T-helper 2 cell (primary cell): ENCODE measurements around the gene MYO7B.

Experiments
- DNase-seq, 5 experiments: peaks; one replicate each; pipeline versions ENCODE4 v3.0.0 to v3.0.0-alpha.2; 2012 to 2022

The MYO7B gene

DNA sequence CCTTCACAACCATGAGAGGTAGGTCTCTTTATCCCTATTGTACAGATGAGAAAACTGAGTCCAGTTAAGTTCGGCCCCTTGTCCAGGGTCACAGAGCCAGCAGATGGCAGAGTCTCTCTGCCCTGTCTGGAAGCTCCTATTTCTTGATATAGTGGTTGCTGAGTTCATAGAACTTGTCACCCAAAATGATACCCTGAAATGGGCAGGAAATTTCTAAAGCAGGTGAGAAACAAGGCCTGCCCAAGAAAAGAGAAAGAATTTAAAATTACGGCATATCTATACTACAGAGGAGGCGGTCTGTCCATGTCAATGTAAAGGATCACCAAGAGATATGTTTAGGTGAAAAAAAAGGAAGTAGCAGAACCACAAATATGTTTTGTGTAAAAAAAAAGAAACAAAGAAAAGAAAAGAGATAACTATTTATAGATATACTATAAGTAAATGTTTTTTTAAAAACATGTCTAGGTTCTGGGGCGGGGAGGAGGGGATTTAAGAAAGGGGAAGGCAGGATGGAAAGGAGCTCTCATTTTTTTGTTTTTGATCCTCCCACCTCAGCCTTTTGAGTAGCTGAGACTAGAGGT lies 39.8 kb downstream of the MYO7B start:
- no peak for DNase-seq

DNA sequence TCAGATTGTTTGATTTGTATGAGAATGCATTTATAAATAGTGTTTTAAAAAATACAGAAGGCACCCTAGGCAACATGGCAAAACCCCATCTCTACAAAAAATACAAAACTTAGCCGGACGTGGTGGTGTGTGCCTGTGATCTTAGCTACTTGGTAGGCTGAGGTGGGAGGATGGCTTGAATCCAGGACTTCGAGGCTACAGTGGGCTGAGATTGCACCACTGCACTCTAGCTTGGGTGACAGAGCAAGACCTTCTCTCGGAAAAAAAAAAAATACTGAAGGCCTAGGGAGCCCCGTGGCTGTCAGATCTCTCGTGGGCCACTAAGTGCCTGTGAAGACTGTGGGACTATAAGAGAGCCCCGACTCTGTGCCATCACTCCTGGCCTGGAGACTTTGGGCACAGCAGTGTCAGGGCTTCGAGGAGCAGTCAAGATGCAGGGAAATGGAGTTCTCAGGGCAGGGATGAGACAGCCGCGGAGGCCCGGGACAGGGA lies 40.5 kb downstream of the MYO7B start:
- DNase-seq, result no peak

DNA sequence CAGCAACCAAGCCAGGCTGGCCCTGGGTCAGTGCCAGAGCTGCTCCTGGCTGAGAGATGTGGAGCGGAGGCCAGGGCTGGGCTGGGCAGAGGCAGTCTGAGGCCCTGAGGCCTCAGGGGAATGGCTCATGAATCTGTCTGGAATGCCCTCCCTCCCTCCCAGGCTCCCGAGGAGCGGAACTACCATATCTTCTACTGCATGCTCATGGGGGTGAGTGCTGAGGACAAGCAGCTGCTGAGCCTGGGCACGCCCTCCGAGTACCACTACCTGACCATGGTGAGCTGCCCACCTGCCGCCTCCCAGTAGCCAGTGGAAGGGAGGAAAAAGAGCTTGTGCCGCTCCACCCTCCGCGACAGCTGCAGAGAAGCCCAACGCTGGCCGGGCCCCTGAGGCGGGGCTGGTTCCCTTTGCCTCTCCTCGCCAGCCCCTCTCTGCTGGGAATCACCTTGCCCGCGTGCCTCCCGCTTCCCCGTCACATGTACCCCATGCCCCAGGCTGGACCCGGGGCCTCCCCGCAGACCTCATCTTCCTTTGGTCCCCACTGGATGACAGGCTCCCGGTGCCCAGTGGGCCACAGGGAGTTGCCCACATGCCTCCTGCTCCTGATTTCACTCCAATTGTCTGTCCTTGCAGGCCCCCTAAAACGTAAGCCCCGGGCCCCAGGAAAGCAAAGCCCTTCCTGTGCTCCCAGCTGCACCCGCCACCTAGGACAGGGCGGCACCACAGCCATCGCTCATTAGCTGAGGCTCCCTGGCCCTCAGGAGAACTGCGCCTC lies 41.1 kb downstream of the MYO7B start:
- no peak for DNase-seq

DNA sequence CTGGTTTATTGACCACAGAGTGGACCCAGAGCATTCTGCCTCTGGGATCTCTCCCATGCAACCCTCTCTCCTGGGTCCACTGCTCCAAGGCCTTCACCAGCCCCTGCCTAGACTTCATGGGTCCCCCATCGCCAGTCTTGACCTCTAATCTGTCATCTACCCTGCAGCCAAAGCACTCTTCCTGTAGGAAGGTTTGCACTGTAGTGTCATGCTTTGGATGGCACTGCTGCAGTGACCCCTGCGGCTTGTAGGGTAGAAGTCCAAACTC lies 41.7 kb downstream of the MYO7B start:
- no peak for DNase-seq

DNA sequence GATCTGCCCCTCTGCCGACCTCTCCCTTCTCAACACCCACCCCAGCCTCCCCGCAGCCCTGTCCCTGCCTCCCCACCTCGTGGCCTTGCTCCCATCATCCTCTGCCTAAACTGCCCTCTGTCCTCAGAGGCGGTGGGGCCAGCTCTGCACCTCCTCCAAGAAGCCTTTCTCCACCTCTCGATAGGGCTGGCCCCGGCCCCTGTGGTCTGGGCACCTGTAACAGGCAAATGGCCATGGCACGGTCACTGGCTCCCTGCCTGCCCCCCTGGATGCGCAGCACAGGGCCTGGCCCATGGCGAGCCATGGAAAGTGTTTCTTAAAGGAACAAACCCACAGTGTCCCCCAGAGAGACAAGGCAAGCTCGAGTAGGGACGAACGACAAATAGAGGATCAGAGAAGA lies 42.0 kb downstream of the MYO7B start:
- no peak for DNase-seq

DNA sequence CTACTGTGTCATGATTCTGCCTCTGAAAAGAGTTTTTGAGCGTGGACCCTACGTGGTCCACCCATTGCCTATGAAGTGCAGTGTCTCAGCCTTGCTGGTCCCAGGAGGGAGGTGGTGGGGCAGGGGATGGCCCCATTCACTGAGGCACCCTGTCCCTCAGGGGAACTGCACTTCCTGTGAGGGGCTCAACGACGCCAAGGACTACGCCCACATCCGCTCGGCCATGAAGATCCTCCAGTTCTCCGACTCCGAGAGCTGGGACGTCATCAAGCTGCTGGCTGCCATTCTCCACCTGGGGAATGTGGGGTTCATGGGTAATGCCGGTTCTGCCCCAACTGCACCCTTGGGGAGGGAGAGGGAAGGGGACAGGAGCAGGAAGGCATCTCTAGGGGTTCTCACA lies 42.5 kb downstream of the MYO7B start:
- no peak for DNase-seq

DNA sequence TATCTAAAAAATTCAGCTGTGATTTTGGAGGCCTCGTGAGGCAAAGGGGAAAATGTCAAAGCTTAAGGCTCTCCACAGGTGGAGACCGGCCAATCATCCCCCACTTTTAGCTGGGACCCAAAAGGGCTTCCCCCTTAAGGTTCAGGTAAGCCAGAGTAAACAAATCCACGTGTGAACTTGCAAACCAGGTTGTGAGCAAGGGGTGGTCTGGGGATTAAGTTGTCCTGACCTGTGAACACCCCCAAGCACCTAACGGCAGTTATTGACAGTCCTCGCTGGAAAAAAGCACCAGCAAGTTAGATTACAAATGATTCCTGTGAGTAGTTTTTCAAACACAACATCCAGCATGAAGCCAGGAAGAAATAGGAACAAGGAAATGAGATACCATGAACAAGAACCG lies 42.9 kb downstream of the MYO7B start:
- DNase-seq, result no peak

DNA sequence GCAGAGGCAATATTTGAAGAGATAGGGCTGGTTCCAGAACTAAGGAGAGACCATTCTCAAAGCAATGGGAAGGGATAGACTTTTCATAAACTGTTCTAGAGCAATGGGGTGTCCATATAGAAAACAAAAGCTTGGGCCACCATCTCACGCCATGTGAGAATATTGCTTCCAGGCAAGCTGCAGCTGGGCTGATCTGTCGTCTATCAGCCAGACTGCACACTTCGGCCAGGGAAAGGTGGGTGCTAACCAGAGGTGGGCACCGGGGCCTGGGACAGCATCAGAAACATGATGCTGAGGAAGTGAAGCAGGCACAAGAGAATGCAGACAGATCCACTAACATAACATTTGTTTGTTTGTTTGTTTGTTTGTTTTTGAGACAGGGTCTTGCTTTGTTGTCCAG lies 43.7 kb downstream of the MYO7B start:
- DNase-seq, result no peak

DNA sequence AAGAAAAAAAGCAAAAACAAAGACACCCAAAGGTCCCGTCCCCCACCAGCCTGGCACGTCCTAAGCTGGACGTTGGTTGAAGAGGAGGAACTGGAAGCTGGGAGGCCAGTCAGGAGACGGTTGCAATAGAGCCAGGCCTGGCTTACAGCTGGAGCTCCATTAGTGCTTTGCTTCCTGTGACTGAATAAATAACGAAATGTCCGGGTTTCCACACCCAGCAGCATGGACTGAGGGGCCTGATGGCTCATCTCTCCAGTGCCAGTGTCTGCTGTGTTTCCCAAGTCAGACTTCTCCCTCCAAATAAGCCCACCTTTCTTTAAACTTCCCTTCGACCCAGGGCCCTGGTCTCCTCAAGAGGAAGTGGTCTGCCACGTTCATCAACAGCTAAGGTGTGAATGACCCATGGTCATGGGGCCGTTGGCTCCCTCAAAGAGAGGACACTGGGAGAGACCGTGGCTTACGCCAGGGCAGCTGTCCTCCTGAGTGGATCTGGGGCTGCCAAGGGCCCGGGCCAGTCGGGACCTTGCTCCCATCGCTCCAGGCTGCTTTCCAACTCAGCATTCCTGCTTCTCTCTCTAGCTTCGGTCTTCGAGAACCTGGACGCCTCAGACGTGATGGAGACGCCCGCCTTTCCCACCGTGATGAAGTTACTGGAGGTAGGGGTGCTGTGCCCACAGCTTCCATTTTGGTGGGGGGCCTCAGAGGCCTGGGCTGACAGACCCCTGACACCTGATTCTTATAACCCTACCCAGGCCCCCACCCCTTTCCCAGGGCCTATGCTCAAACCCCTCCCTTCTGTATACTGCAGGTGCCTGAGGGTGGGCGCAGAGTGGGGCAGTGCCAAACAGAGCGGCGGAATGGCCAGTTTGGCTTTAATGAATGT lies 44.9 kb downstream of the MYO7B start:
- DNase-seq, result no peak

DNA sequence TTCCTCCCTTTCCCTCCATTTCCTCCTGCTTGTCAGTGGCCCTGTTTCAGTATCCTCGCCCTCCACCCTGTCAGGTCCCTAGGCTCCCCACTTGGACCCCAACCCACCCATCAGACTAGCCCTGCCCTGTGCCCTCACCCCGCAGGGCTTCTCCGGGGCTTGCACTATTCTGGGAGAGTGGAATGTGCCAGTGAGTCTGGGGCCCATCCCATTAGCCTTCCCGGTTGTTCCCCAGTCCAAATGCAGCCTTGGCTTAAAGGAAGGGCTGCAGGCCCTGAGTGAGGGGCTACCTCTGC lies 45.5 kb downstream of the MYO7B start:
- no peak for DNase-seq

DNA sequence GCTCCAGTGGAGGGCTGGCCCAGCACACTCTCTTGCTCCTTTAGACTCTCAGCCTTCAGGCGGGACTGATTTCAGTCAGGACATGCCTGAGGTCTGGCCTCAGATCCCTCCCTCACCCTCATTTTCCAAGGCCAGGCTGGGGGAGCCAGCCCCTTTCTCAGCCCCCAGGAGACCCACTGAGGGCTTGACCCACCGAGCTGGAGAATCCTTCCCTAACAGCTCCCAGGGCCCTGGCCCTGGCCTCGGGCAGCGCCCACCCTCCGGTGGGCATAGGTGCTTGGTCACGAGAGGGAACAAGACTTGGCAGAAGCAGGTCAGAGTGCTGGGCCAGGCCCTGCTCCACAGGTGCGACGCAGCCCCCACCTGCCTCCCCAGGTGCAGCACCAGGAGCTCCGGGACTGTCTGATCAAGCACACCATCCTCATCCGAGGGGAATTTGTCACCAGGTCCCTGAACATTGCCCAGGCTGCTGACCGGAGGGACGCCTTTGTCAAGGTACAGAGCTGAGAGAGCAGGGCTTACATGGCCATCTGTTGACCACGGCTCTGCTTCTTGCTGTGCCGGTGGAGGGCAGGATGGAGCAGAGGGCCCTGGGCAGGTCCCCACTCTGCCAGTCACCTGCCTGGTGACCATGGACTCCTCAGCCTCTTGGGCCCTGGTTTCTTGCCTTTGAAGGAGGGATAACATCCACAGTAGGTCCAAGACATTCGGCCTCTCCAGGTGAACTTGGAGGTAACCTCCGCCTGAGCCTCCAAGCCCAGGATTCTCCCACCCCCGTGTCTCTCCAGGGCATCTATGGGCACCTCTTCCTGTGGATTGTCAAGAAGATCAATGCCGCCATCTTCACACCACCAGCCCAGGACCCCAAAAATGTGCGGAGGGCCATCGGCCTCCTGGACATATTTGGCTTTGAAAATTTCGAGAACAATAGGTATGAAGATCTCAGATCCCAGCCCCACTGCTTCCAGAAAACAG lies 46.3 kb downstream of the MYO7B start:
- no peak for DNase-seq

DNA sequence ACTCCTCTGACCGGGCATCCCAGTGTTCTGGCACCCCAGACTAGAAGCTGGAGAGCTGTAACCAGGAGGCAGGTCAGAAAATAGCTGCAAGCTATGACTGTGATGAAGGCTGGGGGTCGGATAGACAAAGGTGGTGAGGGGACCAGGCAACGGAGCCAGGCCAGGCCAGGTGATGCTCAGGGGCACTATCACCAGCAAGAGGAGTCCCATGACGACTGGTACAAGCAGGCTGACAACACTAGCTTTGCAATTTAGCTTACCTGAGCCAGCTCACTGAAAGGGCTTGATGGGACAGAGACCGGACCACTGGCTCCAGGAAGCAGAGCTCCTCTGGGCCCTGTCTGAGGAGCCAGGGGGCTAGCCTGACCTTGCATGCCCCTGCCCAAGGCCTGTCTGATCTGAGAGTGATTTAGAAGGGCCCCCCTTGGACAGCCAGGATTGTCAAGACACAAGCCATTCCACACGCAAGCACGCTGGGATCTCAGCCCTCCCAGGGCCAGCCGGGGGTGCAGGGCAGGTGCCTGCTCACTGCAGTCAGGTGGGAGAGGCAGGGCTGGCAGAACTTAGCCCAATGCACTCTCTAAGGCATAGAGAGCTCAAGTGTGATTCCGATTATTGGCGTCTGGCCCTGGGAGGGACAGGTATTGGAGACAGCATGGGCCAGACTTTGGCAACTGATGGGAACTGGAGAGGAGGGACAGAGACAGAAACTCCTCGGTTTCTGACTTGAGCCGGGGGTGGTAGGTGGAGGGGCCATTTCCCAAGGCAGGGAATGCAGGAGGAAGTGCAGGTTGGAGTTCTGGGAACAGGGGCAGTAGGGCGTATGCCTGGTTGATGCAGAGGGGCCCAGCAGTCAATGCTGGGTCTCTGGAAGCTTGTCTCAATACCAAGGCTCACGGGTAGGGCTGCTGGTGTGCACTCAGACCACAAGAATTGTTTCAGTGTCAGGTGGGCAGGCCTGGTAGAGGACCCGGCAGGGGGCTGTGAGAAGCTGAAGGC lies 47.7 kb downstream of the MYO7B start:
- DNase-seq, result no peak

DNA sequence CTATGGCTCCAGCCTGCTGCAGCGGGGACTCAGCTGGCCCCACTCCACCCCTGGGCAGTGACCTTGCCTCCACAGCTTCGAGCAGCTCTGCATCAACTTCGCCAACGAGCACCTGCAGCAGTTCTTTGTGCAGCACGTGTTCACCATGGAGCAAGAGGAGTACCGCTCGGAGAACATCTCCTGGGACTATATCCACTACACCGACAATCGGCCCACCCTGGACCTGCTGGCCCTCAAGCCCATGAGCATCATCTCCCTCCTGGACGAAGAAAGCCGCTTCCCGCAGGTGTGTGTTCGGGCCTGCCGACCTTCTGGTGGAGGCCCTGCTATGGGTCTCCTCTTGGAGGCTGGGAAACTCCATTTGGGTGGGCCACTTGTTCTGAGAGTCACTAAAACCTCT lies 48.6 kb downstream of the MYO7B start:
- DNase-seq, result no peak

DNA sequence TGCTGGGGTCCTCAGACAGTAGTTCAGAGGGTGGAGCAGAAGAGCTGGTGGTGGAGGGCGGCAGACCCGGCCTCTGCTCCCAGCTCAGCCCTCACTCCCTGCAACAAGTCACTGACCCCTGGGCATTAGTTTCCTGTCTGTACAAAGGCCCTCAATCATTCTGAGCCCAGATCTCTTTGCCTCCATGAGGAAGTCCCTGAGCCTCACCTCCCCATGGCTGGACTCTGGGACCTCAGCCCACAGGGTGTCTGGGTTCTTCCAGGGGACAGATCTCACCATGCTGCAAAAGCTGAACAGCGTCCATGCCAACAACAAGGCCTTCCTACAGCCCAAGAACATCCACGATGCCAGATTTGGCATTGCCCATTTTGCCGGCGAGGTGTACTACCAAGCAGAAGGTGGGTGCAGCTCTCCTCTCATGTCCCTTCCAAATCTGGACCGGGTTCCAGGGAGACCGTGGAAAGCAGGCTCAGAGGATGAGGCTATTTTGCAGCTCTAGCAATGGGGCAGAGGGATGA lies 49.1 kb downstream of the MYO7B start:
- DNase-seq, result no peak

DNA sequence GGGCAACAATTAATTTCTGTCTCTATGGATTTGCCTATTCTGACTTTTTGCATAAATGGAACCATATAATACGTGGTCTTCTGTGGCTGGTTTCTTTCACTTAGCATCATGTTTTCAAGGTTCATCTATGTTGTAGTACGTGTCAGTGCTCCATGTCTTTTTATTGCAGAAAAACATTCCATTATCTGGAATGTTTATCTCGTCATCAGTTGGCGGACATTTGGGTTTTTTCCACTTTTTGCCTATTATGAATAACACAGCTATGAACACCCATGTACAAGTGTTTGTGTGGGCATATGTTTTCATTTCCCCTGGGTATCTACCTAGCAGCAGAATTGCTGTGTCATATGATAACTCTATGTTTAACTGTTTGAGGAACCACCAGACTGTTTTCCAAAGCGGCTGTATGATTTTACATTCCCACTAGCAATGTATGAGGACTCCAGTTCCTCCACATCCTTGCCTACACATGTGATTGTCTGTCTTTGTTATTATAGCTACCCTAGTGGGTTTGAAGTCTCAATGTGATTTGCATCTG lies 49.9 kb downstream of the MYO7B start:
- no peak for DNase-seq

DNA sequence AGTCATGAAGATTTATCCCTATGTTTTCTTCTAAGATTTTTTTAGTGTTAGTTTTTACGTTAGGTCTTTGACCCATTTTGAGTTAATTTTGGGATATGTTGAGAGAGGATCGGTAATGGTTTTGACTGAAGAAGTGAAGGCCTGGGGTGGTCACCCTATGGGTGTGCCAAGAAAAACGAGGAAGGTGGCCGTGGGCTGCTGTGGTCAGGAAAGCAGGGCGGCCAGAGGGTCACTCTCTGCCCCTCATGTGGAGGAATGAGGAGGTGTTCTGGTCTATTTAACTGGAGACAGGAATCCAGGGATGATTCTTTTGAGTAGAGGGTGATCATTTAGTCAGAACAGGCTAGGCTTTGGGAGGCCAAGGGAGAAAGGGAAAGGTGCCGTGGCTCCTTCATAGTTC lies 50.7 kb downstream of the MYO7B start:
- DNase-seq, result no peak

DNA sequence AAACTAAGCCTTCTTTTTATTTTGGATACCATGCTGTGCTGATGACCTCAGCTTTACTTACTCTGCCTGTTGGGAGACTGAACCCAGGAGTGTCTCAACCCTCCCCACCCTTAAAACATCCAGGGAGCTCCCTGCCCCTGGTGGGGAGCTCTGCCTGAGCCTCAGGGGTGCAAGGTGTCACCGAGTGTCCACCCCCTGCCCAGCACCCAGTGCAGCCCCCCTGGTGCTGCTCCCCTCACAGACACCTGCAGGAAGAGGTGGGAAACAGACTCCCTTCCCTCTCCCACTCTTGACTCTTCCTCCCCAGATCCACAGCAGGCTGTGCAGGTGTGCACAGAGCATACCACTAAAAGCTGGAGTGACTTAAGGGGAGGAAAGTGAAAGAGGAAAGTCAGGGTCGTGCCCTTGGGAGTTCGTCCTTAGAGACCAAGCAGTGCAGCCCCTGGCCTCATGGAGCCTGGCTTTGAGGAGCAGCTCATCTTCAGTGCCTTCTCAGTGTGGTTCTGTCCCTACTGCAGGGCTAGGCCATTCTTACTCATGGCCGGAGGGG lies 51.3 kb downstream of the MYO7B start:
- DNase-seq, result no peak

DNA sequence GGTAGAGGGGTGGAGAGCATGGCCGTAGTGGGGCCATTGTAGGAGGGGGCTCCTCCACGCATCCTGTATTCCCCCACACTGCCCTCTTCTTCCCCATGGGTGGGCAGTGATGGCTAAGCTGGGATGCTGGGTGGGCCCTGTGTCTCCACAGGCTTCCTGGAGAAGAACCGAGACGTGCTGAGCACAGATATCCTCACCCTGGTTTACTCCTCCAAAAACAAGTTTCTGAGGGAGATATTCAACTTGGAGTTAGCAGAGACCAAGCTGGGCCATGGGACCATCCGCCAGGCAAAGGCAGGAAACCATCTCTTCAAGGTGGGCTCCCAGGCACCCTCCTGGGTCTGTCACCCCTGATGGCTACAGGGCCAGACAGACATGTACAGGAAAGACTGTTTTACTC lies 52.8 kb downstream of the MYO7B start:
- DNase-seq, result no peak

DNA sequence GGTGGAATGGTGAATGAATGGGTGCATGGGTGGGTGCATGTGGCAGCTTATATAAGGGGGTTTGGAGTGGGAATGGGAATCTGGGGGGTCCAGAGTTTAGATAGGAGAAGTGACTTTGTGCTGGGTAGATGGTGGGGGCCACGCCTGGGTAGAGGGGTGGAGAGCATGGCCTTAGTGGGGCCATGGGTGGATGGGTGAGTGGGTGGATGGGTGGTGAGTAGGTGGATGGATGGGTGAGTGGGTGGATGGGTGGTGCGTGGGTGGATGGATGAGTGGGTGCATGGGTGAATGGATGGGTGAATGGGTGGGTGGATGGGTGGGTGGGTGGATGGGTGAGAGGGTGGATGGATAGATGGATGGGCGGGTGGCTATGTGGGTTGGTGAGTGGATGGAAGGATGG lies 53.9 kb downstream of the MYO7B start:
- no peak for DNase-seq

DNA sequence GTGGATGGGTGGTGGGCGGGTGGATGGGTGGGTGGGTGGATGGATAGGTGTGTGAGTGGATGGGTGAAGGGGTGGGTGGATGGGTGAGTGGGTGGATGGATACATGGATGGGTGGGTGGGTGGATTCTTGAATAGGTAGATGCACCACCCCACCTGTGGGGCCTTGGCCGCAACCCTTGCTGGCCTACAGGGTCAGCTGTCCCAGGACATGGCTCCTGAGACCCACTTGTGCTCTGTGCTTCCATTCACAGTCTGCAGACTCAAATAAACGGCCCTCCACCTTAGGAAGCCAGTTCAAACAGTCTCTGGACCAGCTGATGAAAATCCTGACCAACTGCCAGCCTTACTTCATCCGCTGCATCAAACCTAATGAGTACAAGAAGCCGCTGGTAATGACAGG lies 54.4 kb downstream of the MYO7B start:
- no peak for DNase-seq
